GM23338 (cell line): Measurements from ENCODE around the gene PPP1CB. TPM values are rescaled to one million over a fixed set of nuclear protein-coding genes. Genes with fewer than 3 reads are reported as not detected.

Source experiments
- ATAC-seq: fragments of 200-7000 bp; cut with Tn5 transposase; 3 replicates; pipeline ENCODE4 v1.9.1; 2020
- DNase-seq: peaks from one replicate; pipeline ENCODE4 v3.0.0-alpha.2; 2015; ENCODE audit warnings: low spot score
- H2AFZ ChIP-seq: fragments of 200-600 bp; sonication (generic); 2 replicates; pipeline ENCODE4 v1.8.0; 2016; ENCODE audit warnings: antibody characterized with exemption, mild to moderate bottlenecking, moderate library complexity
- H3F3A ChIP-seq: fragments of 200-600 bp; sonication (generic); replicated peaks from 2 replicates; pipeline ENCODE4 v1.8.0; 2017; ENCODE audit warnings: antibody characterized with exemption, mixed run types, low read depth
- H3K27ac ChIP-seq: fragments of 200-600 bp; sonication (generic); 2 replicates; pipeline ENCODE4 v1.6.1; 2016; ENCODE audit warnings: low read depth
- H3K27me3 ChIP-seq: fragments of 200-600 bp; sonication (generic); 2 replicates; pipeline ENCODE4 v1.8.0; 2016; ENCODE audit warnings: mild to moderate bottlenecking, mixed run types, moderate library complexity; ENCODE audit not compliant: insufficient read depth
- H3K36me3 ChIP-seq: fragments of 200-600 bp; sonication (generic); 2 replicates; pipeline ENCODE4 v1.8.0; 2016; ENCODE audit warnings: mild to moderate bottlenecking; ENCODE audit not compliant: insufficient read depth
- H3K4me1 ChIP-seq: fragments of 200-600 bp; sonication (generic); 2 replicates; pipeline ENCODE4 v1.8.0; 2016; ENCODE audit warnings: mild to moderate bottlenecking, moderate library complexity; ENCODE audit not compliant: insufficient read depth
- H3K4me2 ChIP-seq: fragments of 200-600 bp; sonication (generic); 2 replicates; pipeline ENCODE4 v1.7.1; 2017; ENCODE audit warnings: mixed run types
- H3K4me3 ChIP-seq: fragments of 200-600 bp; sonication (generic); 2 replicates; pipeline ENCODE4 v1.6.1; 2016; ENCODE audit warnings: mixed run types
- H3K79me2 ChIP-seq: fragments of 200-600 bp; sonication (generic); replicated peaks from 2 replicates; pipeline ENCODE4 v1.8.0; 2017; ENCODE audit warnings: mild to moderate bottlenecking; ENCODE audit not compliant: insufficient read depth
- H3K9me2 ChIP-seq: fragments of 200-600 bp; sonication (generic); 2 replicates; pipeline ENCODE4 v1.8.0; 2017; ENCODE audit not compliant: insufficient read depth
- H4K20me1 ChIP-seq: fragments of 200-600 bp; sonication (generic); replicated peaks from 2 replicates; pipeline ENCODE4 v1.8.0; 2017; ENCODE audit warnings: mild to moderate bottlenecking; ENCODE audit not compliant: insufficient read depth
- H3K27ac Mint-ChIP-seq: 2 replicates; pipeline ENCODE4 v1.8.0; 2020; ENCODE audit warnings: inconsistent platforms, mild to moderate bottlenecking, moderate library complexity, mixed read lengths
- H3K27me3 Mint-ChIP-seq: 3 replicates; pipeline ENCODE4 v1.8.0; 2022; ENCODE audit warnings: low read depth, mild to moderate bottlenecking, moderate library complexity, mixed read lengths, inconsistent platforms; ENCODE audit not compliant: insufficient read depth, poor library complexity
- H3K36me3 Mint-ChIP-seq: 3 replicates; pipeline ENCODE4 v1.8.0; 2021; ENCODE audit warnings: low read depth, mild to moderate bottlenecking, inconsistent platforms, moderate library complexity, mixed read lengths
- H3K4me1 Mint-ChIP-seq: 3 replicates; pipeline ENCODE4 v1.8.0; 2020; ENCODE audit warnings: mild to moderate bottlenecking, inconsistent platforms, mixed read lengths
- H3K4me3 Mint-ChIP-seq: 3 replicates; pipeline ENCODE4 v1.8.0; 2021; ENCODE audit warnings: moderate library complexity, mild to moderate bottlenecking, inconsistent platforms, mixed read lengths
- H3K9me3 Mint-ChIP-seq: 3 replicates; pipeline ENCODE4 v1.8.0; 2020; ENCODE audit warnings: moderate library complexity, mild to moderate bottlenecking, inconsistent platforms, mixed read lengths
- CREB1 ChIP-seq: fragments of 250-450 bp; sonication (Bioruptor Pico); IDR thresholded peaks from 2 replicates; pipeline ENCODE4 v1.5.0; 2020; ENCODE audit warnings: low read depth, mild to moderate bottlenecking, moderate library complexity
- EZH2 ChIP-seq: fragments of 200-600 bp; sonication (generic); IDR thresholded peaks from one replicate; pipeline ENCODE4 v1.8.0; 2017; ENCODE audit warnings: antibody characterized with exemption, mild to moderate bottlenecking, low read depth; ENCODE audit not compliant: unreplicated experiment
- EZH2phosphoT487 ChIP-seq: fragments of 200-600 bp; sonication (generic); IDR thresholded peaks from one replicate; pipeline ENCODE4 v1.8.1; 2018; ENCODE audit warnings: antibody characterized with exemption; ENCODE audit not compliant: unreplicated experiment
- JUNB ChIP-seq: IDR thresholded peaks from one replicate; pipeline ENCODE4 v1.6.1; 2016; ENCODE audit warnings: antibody characterized with exemption; ENCODE audit not compliant: unreplicated experiment
- NANOG ChIP-seq: IDR thresholded peaks from 2 replicates; pipeline ENCODE4 v1.6.1; 2016; ENCODE audit warnings: antibody characterized with exemption, borderline replicate concordance
- POLR2AphosphoS5 ChIP-seq: IDR thresholded peaks from 2 replicates; pipeline ENCODE4 v1.6.1; 2016; ENCODE audit warnings: antibody characterized with exemption, low read depth
- STAT1 ChIP-seq: IDR thresholded peaks from one replicate; pipeline ENCODE4 v1.6.1; 2016; ENCODE audit warnings: antibody characterized with exemption; ENCODE audit not compliant: unreplicated experiment
- ZNF114 ChIP-seq: fragments of 250-450 bp; sonication (Bioruptor Pico); IDR thresholded peaks from 2 replicates; pipeline ENCODE4 v1.5.0; 2020; ENCODE audit warnings: mild to moderate bottlenecking, moderate library complexity
- ZNF331 ChIP-seq: fragments of 250-450 bp; sonication (Bioruptor Pico); IDR thresholded peaks from 2 replicates; pipeline ENCODE4 v1.5.0; 2020; ENCODE audit warnings: low read depth, mild to moderate bottlenecking, moderate library complexity
- polyA plus RNA-seq: library from polyadenylated mRNA; unstranded; fragments of >200 nt; fragmentation: Nextera tagmentation; extraction: Ambion mirVana; gene quantifications from 2 replicates; pipeline ENCODE4 v1.2.1, GENCODE V29; 2016
- total RNA-seq: library from RNA; depleted of rRNA; stranded (reverse); fragments of >200 nt; shearing (Covaris generic); gene quantifications from 2 replicates; pipeline ENCODE4 v1.2.3, GENCODE V29; 2014
- TF ChIP-seq, protein P1 (sequence below): IDR thresholded peaks from 2 replicates; pipeline ENCODE4 v1.6.1; 2016; ENCODE audit warnings: antibody characterized with exemption
- TF ChIP-seq, protein P2 (sequence below), 2 experiments: fragments of 200-600 bp in 1 of 2; sonication (generic) in 1 of 2; conservative IDR thresholded peaks; 2 replicates each; pipeline versions ENCODE4 v1.5.1 to v1.6.1; 2016 to 2017; ENCODE audit warnings: antibody characterized with exemption in 2 of 2, low read depth in 2 of 2, mild to moderate bottlenecking in 2 of 2, moderate library complexity in 1 of 2
- TF ChIP-seq, protein P3 (sequence below): fragments of 250-450 bp; sonication (Bioruptor Pico); IDR thresholded peaks from 2 replicates; pipeline ENCODE4 v1.5.0; 2020; ENCODE audit warnings: mild to moderate bottlenecking, moderate library complexity
- TF ChIP-seq, protein P4 (sequence below): IDR thresholded peaks from one replicate; pipeline ENCODE4 v1.6.1; 2018; ENCODE audit warnings: antibody characterized with exemption; ENCODE audit not compliant: unreplicated experiment

Gene PPP1CB
- total and polyA plus RNA-seq, 2 experiments from 2014 or later: 103 to 118 TPM

DNA sequence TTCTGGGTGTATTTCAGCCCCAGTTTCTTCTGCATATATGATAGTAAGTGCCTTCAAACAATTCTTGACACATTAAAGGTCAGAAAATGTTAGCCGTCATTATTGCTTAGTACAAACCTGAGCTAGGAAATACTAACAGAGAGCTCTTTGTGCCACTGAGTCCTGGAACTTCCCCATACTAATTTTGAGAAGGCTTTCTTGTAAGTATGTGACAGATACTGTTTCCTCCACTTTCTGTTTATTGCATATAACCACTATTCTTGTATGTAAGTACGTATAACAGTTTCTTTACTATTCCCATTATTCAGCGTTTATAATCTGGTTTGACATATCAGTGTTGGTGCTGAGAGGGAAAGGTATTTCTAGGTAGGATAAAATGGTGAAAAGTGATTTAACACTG lies 9.8 kb downstream of the PPP1CB start:
- Histone ChIP-seq H4K20me1 (peaks cover 62% of the 10 kb centered on the region), H3K27me3 (no peaks in the 10 kb centered on the region), H3K4me2 (no peak overlapping the region), H3K79me2 (peaks cover 100% of the 10 kb centered on the region), H3K4me1 (peaks cover 4% of the 10 kb centered on the region; the same call in 1 of the 2 replicates), H3K27ac (no peak overlapping the region), H3K9me2 (no peaks in the 10 kb centered on the region), H3F3A (no peaks in the 10 kb centered on the region), H3K4me3 (no peak overlapping the region), H3K36me3 (no peaks in the 10 kb centered on the region), H2AFZ (no peak overlapping the region)
- no peak overlapping the region for H3K4me3 Mint-ChIP-seq
- H3K4me1 Mint-ChIP-seq: peaks cover 16% of the 10 kb centered on the region
- H3K27me3 Mint-ChIP-seq: peaks cover 4% of the 10 kb centered on the region
- peaks cover 11% of the 10 kb centered on the region; the same call in 2 of the 3 replicates for H3K36me3 Mint-ChIP-seq
- TF ChIP-seq STAT1 (no peak), JUNB (no peak), CREB1 (CRISPR knock-in tag) (no peak), NANOG (no peak), POLR2AphosphoS5 (no peak), ZNF331 (CRISPR knock-in tag) (no peak), EZH2phosphoT487 (no peak), EZH2 (no peak), ZNF114 (CRISPR knock-in tag) (no peak)
- TF ChIP-seq, protein P1, sequence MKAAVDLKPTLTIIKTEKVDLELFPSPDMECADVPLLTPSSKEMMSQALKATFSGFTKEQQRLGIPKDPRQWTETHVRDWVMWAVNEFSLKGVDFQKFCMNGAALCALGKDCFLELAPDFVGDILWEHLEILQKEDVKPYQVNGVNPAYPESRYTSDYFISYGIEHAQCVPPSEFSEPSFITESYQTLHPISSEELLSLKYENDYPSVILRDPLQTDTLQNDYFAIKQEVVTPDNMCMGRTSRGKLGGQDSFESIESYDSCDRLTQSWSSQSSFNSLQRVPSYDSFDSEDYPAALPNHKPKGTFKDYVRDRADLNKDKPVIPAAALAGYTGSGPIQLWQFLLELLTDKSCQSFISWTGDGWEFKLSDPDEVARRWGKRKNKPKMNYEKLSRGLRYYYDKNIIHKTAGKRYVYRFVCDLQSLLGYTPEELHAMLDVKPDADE: no peak
- TF ChIP-seq, protein P2, sequence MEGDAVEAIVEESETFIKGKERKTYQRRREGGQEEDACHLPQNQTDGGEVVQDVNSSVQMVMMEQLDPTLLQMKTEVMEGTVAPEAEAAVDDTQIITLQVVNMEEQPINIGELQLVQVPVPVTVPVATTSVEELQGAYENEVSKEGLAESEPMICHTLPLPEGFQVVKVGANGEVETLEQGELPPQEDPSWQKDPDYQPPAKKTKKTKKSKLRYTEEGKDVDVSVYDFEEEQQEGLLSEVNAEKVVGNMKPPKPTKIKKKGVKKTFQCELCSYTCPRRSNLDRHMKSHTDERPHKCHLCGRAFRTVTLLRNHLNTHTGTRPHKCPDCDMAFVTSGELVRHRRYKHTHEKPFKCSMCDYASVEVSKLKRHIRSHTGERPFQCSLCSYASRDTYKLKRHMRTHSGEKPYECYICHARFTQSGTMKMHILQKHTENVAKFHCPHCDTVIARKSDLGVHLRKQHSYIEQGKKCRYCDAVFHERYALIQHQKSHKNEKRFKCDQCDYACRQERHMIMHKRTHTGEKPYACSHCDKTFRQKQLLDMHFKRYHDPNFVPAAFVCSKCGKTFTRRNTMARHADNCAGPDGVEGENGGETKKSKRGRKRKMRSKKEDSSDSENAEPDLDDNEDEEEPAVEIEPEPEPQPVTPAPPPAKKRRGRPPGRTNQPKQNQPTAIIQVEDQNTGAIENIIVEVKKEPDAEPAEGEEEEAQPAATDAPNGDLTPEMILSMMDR (conservative IDR thresholded peaks at IDR 0.05; ENCODE audit: low read depth in 2 of 2): no peak
- TF ChIP-seq, protein P3, sequence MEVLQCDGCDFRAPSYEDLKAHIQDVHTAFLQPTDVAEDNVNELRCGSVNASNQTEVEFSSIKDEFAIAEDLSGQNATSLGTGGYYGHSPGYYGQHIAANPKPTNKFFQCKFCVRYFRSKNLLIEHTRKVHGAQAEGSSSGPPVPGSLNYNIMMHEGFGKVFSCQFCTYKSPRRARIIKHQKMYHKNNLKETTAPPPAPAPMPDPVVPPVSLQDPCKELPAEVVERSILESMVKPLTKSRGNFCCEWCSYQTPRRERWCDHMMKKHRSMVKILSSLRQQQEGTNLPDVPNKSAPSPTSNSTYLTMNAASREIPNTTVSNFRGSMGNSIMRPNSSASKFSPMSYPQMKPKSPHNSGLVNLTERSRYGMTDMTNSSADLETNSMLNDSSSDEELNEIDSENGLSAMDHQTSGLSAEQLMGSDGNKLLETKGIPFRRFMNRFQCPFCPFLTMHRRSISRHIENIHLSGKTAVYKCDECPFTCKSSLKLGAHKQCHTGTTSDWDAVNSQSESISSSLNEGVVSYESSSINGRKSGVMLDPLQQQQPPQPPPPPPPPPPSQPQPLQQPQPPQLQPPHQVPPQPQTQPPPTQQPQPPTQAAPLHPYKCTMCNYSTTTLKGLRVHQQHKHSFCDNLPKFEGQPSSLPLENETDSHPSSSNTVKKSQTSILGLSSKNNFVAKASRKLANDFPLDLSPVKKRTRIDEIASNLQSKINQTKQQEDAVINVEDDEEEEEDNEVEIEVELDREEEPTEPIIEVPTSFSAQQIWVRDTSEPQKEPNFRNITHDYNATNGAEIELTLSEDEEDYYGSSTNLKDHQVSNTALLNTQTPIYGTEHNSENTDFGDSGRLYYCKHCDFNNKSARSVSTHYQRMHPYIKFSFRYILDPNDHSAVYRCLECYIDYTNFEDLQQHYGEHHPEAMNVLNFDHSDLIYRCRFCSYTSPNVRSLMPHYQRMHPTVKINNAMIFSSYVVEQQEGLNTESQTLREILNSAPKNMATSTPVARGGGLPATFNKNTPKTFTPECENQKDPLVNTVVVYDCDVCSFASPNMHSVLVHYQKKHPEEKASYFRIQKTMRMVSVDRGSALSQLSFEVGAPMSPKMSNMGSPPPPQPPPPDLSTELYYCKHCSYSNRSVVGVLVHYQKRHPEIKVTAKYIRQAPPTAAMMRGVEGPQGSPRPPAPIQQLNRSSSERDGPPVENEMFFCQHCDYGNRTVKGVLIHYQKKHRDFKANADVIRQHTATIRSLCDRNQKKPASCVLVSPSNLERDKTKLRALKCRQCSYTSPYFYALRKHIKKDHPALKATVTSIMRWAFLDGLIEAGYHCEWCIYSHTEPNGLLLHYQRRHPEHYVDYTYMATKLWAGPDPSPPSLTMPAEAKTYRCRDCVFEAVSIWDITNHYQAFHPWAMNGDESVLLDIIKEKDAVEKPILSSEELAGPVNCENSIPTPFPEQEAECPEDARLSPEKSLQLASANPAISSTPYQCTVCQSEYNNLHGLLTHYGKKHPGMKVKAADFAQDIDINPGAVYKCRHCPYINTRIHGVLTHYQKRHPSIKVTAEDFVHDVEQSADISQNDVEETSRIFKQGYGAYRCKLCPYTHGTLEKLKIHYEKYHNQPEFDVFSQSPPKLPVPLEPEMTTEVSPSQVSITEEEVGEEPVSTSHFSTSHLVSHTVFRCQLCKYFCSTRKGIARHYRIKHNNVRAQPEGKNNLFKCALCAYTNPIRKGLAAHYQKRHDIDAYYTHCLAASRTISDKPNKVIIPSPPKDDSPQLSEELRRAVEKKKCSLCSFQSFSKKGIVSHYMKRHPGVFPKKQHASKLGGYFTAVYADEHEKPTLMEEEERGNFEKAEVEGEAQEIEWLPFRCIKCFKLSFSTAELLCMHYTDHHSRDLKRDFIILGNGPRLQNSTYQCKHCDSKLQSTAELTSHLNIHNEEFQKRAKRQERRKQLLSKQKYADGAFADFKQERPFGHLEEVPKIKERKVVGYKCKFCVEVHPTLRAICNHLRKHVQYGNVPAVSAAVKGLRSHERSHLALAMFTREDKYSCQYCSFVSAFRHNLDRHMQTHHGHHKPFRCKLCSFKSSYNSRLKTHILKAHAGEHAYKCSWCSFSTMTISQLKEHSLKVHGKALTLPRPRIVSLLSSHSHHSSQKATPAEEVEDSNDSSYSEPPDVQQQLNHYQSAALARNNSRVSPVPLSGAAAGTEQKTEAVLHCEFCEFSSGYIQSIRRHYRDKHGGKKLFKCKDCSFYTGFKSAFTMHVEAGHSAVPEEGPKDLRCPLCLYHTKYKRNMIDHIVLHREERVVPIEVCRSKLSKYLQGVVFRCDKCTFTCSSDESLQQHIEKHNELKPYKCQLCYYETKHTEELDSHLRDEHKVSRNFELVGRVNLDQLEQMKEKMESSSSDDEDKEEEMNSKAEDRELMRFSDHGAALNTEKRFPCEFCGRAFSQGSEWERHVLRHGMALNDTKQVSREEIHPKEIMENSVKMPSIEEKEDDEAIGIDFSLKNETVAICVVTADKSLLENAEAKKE (CRISPR knock-in tag): no peak
- TF ChIP-seq, protein P4, sequence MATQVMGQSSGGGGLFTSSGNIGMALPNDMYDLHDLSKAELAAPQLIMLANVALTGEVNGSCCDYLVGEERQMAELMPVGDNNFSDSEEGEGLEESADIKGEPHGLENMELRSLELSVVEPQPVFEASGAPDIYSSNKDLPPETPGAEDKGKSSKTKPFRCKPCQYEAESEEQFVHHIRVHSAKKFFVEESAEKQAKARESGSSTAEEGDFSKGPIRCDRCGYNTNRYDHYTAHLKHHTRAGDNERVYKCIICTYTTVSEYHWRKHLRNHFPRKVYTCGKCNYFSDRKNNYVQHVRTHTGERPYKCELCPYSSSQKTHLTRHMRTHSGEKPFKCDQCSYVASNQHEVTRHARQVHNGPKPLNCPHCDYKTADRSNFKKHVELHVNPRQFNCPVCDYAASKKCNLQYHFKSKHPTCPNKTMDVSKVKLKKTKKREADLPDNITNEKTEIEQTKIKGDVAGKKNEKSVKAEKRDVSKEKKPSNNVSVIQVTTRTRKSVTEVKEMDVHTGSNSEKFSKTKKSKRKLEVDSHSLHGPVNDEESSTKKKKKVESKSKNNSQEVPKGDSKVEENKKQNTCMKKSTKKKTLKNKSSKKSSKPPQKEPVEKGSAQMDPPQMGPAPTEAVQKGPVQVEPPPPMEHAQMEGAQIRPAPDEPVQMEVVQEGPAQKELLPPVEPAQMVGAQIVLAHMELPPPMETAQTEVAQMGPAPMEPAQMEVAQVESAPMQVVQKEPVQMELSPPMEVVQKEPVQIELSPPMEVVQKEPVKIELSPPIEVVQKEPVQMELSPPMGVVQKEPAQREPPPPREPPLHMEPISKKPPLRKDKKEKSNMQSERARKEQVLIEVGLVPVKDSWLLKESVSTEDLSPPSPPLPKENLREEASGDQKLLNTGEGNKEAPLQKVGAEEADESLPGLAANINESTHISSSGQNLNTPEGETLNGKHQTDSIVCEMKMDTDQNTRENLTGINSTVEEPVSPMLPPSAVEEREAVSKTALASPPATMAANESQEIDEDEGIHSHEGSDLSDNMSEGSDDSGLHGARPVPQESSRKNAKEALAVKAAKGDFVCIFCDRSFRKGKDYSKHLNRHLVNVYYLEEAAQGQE: no peak
- DNase-seq (no peak), ATAC-seq (no peak)
- H3K27ac Mint-ChIP-seq: no peak overlapping the region
- no peaks in the 10 kb centered on the region for H3K9me3 Mint-ChIP-seq
